CD4-positive, alpha-beta T cell treated with Interleukin-2 at 100 ng/mL for 4 hours (primary cell): Measurements from ENCODE around the gene FHOD1.

Experiments
- DNase-seq: peaks from one replicate; pipeline ENCODE4 v3.0.0-alpha.2; 2020; ENCODE audit warnings: low spot score

Gene FHOD1

DNA sequence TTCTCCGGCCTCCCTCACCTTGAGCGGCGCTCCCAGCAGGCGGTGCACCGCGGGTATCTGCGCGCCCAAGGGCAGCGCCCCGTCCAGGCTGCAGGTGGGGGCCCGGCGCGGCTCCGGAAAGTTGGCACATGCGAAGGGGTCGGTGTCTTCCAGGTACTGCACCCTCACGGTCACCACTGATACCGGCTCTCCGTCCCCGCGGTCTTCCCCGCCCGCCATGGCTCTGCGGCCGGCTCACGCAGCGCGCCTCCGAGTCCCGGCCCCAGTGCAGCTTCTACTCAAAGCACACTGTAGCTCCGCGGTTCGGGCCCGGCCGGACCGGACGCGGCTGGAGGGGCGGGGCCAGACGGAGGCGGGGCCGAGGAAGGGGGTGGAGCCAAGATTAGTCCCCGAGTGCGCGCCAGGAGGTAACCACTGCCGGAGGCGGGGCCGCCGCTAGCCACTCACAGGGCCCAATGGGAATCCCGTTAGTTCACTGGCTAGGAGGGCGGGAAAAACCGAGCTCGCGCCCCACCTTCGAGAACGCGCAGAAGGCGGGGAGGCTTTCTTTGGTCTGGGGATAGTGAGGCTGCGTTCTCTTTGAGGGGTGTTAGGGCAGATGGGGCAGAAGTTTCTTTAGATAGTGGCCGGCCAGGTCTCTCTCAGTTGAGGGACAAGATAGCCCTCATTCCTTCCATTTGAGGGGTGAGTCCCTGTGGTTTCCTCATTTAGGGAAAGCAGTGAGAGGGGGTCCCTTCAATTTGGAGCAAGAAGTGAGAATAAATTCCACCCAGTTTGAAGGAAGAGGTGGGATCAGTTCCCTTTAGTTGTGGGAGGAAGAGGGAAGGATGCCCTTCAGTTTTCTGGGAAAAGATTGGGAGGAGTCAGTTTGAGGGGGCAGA, at the start of gene FHOD1:
Gene FHOD1 (minus strand): TSS at position 290 of the 881 bp plus-strand sequence. CDS start 71 bp downstream, at position 219.
- peak; percentile 96 for DNase-seq

DNA sequence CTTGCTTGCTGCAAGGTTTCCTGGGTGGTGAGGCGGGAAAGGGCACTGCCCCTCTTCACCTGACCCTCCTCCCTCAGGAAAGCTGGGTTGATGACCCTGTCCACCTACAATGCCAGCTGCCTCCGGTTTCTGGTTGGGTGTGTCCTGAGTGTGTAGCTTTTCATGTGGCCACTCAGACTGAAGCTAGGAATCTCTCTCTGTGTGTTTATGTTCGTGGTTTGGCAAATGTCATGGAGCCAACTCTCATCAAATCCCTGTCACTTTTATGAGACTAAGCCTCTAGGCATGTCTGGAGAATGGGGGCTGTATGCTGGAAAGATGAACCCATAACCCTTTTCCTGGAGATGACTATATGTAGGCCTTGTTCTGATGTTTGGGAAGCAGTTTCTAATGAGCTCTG, 49.1 kb upstream of the FHOD1 start:
- DNase-seq = no peak

DNA sequence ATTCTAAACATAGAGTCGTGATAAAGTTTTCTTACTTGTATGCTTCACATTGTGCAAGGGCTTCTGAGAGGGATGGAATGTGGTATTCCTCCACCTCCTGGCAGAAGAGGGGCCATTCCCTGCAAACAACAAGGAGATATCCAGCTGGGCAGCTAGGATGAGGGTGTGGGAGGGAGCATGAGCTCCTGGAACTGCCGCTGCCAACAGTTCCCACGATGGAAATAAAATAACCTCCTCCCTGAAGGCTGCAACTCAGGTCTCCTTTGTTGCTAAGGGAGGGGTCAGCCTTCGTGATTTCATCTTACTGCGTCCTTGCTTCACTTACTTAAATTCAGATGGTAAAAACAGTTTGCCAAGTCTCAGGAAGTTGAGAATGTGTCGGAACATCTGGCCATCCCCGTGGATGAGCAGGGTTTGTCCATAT, 47.7 kb upstream of the FHOD1 start:
- no peak for DNase-seq

DNA sequence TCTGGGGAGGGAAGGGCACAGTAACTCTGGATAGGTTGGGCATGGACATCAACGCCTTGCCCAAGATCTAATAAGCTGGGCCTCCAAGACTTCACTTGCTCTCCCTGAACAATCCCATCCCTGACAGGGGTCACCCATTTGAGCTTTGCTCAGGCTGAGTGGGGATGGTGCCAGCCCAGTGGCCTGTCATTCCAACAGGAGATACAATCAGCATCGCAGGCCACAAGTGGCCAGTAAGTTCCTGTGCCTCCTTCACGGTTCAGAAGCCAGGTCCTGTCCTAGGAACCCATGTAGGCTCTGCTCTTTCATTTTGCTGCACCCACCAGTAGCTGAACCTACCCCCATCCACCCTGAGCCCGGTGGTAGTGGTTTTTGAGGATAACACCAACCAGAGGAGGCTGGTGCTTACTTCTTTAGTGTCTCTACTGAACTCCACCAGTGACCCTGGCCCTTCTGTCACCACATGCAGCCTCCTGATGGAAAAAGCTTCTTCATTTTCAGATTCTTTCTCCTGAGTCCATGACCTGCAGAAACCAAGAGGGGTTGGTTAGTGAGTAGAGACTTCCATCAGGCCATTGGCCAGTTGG, 47.0 kb upstream of the FHOD1 start:
- DNase-seq = no peak

GRCh38 chr16:67291461-67291860, 44.2 kb upstream of the FHOD1 start:
- no peak for DNase-seq

DNA sequence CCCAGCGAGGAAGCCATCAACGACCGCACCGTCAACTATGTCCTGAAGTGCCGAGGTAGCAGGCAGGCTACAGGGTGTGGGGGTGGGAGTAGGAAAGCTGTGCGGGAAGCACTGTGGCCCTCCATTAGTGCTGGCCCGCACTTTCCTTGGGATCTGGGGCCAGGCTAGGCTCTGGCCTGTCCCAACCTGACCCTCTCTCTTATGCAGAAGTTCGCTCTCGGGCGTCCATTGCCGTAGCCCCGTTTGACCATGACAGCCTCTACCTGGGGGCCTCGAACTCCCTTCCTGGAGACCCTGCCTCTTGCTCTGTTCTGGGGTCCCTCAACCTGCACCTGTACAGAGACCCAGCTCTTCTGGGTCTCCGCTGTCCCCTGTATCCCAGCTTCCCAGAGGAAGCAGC, 40.7 kb upstream of the FHOD1 start:
- DNase-seq = no peak

DNA sequence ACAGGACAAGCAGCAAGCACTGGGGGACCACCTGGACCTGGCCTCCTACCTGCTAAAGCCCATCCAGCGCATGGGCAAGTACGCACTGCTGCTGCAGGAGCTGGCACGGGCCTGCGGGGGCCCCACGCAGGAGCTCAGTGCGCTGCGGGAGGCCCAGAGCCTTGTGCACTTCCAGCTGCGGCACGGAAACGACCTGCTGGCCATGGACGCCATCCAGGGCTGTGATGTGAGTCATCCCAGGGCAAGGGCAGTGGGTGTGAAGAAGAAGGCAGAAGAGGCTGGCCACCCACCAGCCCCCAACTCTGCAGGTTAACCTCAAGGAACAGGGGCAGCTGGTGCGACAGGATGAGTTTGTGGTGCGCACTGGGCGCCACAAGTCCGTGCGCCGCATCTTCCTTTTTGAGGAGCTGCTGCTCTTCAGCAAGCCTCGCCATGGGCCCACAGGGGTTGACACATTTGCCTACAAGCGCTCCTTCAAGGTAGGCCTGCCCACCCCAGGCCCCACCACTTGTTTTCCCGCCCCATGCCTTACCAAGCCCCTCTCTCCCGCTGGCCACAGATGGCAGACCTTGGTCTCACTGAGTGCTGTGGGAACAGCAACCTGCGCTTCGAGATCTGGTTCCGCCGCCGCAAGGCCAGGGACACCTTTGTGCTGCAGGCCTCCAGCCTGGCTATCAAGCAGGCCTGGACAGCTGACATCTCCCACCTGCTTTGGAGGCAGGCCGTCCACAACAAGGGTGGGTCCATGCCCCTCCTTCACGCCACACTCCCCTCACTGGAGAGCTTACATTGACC, 39.4 kb upstream of the FHOD1 start:
- no peak for DNase-seq

- DNase-seq = no peak
Observed at GRCh38 chr16:67284699-67285646, 37.7 kb upstream of the FHOD1 start.

DNA sequence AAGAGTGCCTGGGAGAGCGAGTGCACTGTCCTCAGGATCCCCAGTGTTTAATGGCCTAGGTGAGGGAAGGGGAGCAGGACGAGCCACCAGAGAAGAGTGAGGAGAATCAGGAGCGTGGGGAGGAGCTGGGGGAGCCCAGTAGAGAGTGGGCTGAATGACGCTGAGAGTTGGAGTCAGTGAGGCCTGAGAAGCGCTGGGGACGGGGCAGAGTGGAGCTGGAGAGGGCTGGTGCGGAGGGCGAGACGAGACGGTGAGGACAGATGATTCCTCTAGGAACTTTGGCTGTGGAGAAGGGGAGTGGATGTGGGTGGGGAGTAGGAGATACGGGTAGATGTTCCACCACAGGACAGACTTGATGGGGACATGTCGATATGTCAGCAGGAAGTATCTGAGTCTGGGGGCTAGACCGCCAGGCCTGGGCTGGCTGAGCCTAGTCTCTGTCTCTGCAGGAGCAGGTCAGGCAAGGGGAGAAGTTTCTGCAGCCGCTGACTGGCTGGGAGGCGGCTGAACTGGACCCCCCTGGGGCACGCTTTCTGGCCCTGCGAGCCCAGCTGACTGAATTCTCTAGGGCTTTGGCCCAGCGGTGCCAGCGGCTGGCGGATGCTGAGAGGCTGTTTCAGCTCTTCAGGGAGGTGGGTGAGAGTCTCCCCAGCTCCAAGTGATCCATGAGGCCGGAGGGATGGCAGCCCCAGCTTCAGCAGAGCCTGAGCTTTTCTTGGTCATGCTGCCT, 36.7 kb upstream of the FHOD1 start:
- no peak for DNase-seq

- DNase-seq = no peak
Observed at GRCh38 chr16:67283039-67283825, 36.0 kb upstream of the FHOD1 start.

DNA sequence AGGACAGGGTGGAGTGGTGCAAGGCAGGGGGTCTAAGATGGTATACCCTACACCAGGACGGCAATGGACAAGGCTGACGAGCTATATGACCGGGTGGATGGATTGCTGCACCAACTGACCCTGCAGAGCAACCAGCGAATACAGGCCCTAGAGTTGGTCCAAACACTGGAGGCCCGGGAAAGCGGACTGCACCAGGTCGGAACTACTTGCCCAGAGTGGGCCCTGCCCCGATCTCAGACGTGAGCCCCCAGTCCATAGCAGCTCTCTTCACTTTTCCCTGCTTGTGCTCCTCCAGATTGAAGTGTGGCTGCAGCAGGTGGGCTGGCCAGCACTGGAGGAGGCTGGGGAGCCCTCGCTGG, 35.1 kb upstream of the FHOD1 start:
- no peak for DNase-seq

DNA sequence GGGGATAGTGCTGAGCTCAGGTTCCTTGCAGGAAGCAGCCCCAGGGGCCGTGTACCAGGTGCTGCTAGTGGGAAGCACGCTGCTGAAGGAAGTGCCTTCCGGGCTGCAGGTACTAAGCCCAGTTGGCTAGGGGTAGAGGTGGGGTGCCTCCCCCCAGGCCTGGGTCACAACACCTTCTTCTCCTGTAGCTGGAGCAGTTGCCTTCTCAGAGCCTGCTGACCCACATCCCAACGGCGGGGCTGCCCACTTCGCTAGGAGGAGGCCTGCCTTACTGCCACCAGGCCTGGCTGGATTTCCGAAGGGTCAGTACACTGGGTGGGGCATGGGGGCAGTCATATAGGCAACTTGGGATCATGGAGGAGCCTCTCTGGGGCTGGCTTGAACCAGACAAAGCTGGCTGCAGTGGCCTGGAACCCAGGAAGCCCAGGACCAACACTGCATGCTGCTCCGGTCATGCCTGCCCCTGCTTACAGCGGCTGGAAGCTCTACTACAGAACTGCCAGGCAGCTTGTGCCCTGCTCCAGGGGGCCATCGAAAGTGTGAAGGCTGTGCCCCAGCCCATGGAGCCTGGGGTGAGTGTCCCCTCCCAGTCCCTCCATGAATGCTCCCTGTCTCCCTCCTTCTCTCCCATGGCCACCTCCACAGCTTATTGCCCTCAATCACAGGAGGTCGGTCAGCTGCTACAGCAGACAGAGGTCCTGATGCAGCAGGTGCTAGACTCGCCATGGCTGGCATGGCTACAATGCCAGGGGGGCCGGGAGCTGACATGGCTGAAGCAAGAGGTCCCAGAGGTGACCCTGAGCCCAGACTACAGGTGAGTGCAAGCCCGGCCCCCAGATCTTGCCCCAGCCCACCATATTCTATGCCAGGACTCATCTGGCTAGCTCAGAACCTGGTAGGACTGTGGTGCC, 34.5 kb upstream of the FHOD1 start:
- no peak for DNase-seq

DNA sequence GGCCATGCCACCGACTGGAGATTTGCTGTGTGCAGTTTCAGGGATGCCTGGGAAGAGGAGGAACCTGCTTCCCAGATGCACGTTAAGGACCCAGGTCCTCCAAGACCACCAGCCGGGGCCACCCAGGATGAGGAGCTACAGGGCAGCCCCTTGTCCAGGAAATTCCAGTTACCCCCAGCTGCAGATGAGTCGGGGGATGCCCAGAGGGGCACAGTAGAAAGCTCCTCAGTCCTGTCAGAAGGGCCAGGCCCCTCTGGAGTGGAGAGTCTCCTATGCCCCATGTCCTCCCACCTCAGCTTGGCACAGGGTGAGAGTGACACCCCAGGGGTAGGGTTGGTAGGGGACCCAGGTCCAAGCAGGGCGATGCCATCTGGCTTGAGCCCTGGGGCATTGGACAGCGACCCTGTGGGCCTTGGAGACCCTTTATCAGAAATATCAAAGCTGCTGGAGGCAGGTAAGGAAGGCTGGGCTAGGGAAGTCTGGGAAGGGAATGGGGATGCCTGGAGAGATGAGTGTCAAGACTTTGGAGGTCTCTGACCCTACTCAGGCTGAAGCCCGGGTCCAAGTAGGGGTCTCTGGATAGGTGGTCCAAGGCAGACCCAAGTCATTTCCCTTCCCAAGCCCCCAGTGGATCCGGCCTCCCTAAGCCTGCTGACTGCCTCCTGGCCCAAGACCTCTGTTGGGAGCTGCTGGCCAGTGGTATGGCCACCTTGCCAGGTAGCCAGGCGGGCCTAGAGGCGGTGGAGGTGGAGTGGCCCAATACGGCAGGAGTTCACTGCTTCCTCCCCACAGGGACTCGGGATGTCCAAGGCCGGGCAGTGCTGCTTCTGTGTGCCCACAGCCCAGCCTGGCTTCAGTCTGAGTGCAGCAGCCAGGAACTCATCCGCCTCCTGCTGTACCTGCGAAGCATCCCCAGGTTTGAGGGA, 33.1 kb upstream of the FHOD1 start:
- no peak for DNase-seq

GRCh38 chr16:67279296-67280089, 32.2 kb upstream of the FHOD1 start, which contains the start of gene PLEKHG4:
Gene PLEKHG4, plus strand, starts transcription at chr16:67279532. Its CDS starts 513 bp downstream, at chr16:67280045.
- peak; percentile 88 for DNase-seq

DNA sequence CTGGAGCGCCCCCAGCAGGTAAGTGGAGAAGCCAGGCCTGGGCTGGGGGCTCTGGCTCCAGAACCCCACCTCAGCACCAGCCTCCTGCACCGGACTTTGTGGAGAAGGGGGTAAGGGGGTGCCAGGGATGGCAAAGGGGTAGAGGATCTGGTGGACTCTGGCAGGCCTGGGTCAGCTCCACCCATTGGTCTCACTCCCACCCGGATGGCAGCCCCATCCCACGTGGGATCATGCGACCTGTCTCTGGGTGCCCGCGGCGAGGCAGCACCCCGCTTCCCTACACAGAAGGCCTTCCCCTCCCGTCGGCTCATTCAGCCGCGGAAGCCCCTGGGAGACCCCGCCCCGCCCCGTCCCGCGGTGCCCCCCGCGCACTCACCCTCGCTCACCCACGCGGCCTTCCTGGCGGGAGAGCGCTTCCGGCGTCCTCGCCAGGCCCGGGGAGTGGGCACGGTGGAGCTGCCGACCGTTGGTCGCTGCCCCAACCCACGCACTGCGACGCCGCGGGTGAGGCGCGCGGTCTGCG, 31.6 kb upstream of the FHOD1 start:
- peak; percentile 35 for DNase-seq

DNA sequence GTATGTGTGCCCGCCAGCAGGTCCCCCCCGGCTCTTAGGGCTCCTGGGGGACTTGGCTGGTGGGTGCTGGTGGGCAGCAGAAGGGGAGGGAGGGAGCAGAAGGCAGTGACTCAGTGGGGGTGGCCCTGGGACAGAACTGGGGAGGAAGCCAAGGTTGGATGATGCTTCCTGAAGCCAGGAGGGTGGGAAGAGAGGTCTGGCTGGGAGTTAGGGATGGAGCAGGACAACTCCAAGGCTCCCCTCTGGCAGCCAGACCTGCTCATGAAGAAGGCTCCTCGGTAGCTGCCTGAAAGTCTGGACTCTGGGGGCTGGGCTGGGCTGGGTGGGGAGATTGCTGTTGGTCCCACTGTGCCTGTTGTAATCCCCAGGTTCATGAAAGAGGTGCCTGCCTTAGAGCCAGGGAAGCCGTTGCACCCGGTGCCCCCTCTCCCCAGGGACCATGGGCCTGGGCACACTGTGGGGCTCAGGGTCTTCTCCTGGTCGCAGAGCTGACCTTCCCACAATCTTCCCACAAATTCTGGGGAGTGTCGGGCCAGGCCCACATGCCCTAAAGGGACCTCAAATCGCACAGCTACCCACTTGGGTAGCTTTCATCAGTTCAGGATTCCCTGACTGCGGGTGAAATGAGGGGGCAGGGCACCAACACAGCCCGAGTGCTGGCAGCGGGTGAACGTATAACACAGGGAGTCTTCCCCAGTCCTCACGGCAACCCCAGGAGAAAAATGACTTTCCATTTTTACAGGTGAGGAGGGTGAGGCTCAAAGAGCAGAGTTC, 30.9 kb upstream of the FHOD1 start:
- DNase-seq = no peak
